HepG2 (cell line): ENCODE measurements around the gene MPLKIP. TPM values are rescaled to one million over a fixed set of nuclear protein-coding genes. Genes with fewer than 3 reads are reported as not detected.

ENCODE experiments used
- ESRRA ChIP-seq: sonication (generic); formaldehyde crosslinking; IDR thresholded peaks from 2 replicates; pipeline ENCODE4 v1.5.1; 2020; ENCODE audit warnings: mild to moderate bottlenecking, low read depth, missing genetic modification reagents
- FIP1L1 ChIP-seq: fragments of 200-400 bp; formaldehyde crosslinking; IDR thresholded peaks from 2 replicates; pipeline ENCODE4 v1.6.1; 2018; ENCODE audit warnings: low read depth, mild to moderate bottlenecking, low read length, moderate library complexity, borderline replicate concordance; ENCODE audit not compliant: insufficient read depth
- HNRNPUL1 ChIP-seq: fragments of 200-400 bp; formaldehyde crosslinking; IDR thresholded peaks from 2 replicates; pipeline ENCODE4 v1.6.1; 2017; ENCODE audit warnings: low read depth, mild to moderate bottlenecking, low read length, moderate library complexity
- HOXA7 ChIP-seq: sonication (generic); formaldehyde crosslinking; IDR thresholded peaks from 2 replicates; pipeline ENCODE4 v1.8.1; 2022; ENCODE audit warnings: mild to moderate bottlenecking, missing genetic modification reagents, moderate library complexity
- MBNL3 ChIP-seq: fragments of 250-450 bp; sonication (Bioruptor Pico); conservative IDR thresholded peaks from 2 replicates; pipeline ENCODE4 v1.8.0; 2022; ENCODE audit warnings: mild to moderate bottlenecking, inconsistent platforms
- MZF1 ChIP-seq: sonication (generic); formaldehyde crosslinking; IDR thresholded peaks from 2 replicates; pipeline ENCODE4 v1.8.1; 2023; ENCODE audit warnings: mild to moderate bottlenecking, missing genetic modification reagents, borderline replicate concordance
- NR1H2 ChIP-seq: sonication (generic); formaldehyde crosslinking; IDR thresholded peaks from 2 replicates; pipeline ENCODE4 v1.8.1; 2022; ENCODE audit warnings: low read depth, missing genetic modification reagents, borderline replicate concordance
- TAF15 ChIP-seq: fragments of 200-400 bp; formaldehyde crosslinking; IDR thresholded peaks from one replicate; pipeline ENCODE4 v1.6.1; 2018; ENCODE audit warnings: mild to moderate bottlenecking, low read depth, low read length; ENCODE audit not compliant: poor library complexity, severe bottlenecking
- ZKSCAN8 ChIP-seq: IDR thresholded peaks from 2 replicates; pipeline ENCODE4 v1.6.1; 2016; ENCODE audit warnings: borderline replicate concordance, missing genetic modification reagents, missing compliant biosample characterization
- ZNF235 ChIP-seq: sonication (generic); formaldehyde crosslinking; IDR thresholded peaks from 2 replicates; pipeline ENCODE4 v1.8.1; 2023; ENCODE audit warnings: mild to moderate bottlenecking, missing genetic modification reagents, borderline replicate concordance
- ZNF740 ChIP-seq: sonication (generic); formaldehyde crosslinking; IDR thresholded peaks from 2 replicates; pipeline ENCODE4 v1.4.0; 2020; ENCODE audit warnings: missing genetic modification reagents
- ZNF766 ChIP-seq: sonication (generic); formaldehyde crosslinking; IDR thresholded peaks from 2 replicates; pipeline ENCODE4 v1.5.0; 2020; ENCODE audit warnings: missing genetic modification reagents, borderline replicate concordance
- ZNF775 ChIP-seq: sonication (generic); formaldehyde crosslinking; IDR thresholded peaks from 2 replicates; pipeline ENCODE4 v1.4.0; 2020; ENCODE audit warnings: missing genetic modification reagents, mild to moderate bottlenecking, moderate library complexity, borderline replicate concordance
- ZNF777 ChIP-seq: sonication (generic); formaldehyde crosslinking; IDR thresholded peaks from 2 replicates; pipeline ENCODE4 v1.4.0; 2020; ENCODE audit warnings: missing genetic modification reagents
- polyA plus RNA-seq, 8 experiments: library from polyadenylated mRNA; depleted of rRNA in 3 of 8; stranded (reverse) in 7 of 8; unstranded in 1 of 8; fragments of >200 nt; fragmentation: Illumina TruSeq in 4 of 8; extraction: Trizol in 4 of 8; gene quantifications; 2 replicates each; pipeline versions ENCODE4 v1.2.1 to v1.2.3, GENCODE V29; 2011 to 2016; ENCODE audit warnings: low read depth in 4 of 8, missing spikeins in 1 of 8, mixed read lengths in 1 of 8; ENCODE audit not compliant: insufficient read depth in 1 of 8
- total RNA-seq, 5 experiments: library from RNA; depleted of rRNA; stranded (reverse); fragments of >200 nt; fragmentation: Illumina TruSeq; extraction: Trizol; gene quantifications; 2 replicates each; pipeline ENCODE4 v1.2.3, GENCODE V29; 2016; ENCODE audit warnings: low read depth in 1 of 5
- TF ChIP-seq, protein P1 (sequence below): IDR thresholded peaks from 2 replicates; pipeline ENCODE4 v1.6.1; 2016; ENCODE audit warnings: control low read depth
- TF ChIP-seq, protein P2 (sequence below): sonication (generic); formaldehyde crosslinking; IDR thresholded peaks from 2 replicates; pipeline ENCODE4 v1.5.0; 2020; ENCODE audit warnings: mild to moderate bottlenecking, missing genetic modification reagents, borderline replicate concordance

MPLKIP gene
- total and polyA plus RNA-seq, 2 of the 13 experiments (the other 11 are each of a cell fraction or from before 2014, with no cell fraction given) = 40.1 to 45.7 TPM

DNA sequence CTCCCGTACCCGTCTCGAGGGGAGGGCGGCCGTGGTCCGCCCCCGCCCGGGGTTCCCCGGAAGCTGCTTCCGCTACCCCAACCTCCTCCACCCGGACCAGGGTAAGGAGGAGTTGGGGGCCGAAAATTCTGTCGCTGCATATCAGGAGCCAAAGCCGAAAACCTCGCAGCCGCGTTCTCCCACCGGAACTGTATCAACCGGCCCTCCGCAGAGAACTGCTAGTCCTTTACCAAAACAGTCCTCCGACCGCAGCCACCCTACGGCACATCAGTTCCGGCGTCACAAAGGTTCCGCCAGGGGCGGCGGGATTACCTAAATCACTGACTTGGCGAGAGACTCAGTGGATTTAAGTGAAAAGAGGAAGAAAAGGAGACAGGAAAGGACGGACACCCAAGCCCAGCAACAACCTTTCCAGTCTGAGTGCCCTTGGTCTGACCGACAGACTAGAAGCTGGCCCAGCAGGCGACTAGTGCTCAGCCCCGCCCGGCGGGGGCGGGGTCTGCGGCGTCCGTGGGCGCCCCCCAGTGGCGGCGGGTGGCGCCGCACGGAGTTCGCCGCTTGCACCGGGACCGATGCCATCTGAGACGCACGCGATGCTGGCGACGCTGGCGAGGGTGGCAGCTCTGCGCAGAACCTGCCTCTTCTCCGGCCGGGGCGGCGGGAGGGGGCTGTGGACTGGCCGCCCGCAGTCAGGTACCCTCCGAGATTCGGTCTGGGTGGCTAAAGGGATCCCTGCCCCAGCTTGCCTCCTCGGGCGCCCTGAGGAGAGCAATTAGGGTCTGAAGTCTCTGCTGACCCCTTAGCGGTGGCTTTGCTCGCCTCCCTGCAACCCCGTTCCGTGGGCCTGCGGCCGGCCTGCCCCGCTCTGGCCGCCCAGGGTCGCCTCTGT is at the start of gene MPLKIP, which contains the start of gene SUGCT (continued):
- TF ChIP-seq ZNF740 (CRISPR knock-in tag) (no peak), ZKSCAN8 (CRISPR knock-in tag) (peak; percentile 55; the same call in 1 of the 2 replicates), NR1H2 (CRISPR knock-in tag) (peak; percentile 35; the same call in 1 of the 2 replicates), TAF15 (no peak), ZNF235 (CRISPR knock-in tag) (peak; percentile 91; the same call in 1 of the 2 replicates), ESRRA (CRISPR knock-in tag) (peak; percentile 60; the same call in 1 of the 2 replicates), ZNF766 (CRISPR knock-in tag) (peak; percentile 78; the same call in 1 of the 2 replicates), MBNL3 (no peak), HNRNPUL1 (no peak), FIP1L1 (0 out of 2 replicates have a peak, but pooled peaks have one; percentile 25), ZNF775 (CRISPR knock-in tag) (no peak), ZNF777 (CRISPR knock-in tag) (no peak; the same call in 1 of the 2 replicates), HOXA7 (CRISPR knock-in tag) (no peak), MZF1 (CRISPR knock-in tag) (no peak)
- TF ChIP-seq, protein P1, sequence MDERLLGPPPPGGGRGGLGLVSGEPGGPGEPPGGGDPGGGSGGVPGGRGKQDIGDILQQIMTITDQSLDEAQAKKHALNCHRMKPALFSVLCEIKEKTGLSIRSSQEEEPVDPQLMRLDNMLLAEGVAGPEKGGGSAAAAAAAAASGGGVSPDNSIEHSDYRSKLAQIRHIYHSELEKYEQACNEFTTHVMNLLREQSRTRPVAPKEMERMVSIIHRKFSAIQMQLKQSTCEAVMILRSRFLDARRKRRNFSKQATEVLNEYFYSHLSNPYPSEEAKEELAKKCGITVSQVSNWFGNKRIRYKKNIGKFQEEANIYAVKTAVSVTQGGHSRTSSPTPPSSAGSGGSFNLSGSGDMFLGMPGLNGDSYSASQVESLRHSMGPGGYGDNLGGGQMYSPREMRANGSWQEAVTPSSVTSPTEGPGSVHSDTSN = no peak
- TF ChIP-seq, protein P2, sequence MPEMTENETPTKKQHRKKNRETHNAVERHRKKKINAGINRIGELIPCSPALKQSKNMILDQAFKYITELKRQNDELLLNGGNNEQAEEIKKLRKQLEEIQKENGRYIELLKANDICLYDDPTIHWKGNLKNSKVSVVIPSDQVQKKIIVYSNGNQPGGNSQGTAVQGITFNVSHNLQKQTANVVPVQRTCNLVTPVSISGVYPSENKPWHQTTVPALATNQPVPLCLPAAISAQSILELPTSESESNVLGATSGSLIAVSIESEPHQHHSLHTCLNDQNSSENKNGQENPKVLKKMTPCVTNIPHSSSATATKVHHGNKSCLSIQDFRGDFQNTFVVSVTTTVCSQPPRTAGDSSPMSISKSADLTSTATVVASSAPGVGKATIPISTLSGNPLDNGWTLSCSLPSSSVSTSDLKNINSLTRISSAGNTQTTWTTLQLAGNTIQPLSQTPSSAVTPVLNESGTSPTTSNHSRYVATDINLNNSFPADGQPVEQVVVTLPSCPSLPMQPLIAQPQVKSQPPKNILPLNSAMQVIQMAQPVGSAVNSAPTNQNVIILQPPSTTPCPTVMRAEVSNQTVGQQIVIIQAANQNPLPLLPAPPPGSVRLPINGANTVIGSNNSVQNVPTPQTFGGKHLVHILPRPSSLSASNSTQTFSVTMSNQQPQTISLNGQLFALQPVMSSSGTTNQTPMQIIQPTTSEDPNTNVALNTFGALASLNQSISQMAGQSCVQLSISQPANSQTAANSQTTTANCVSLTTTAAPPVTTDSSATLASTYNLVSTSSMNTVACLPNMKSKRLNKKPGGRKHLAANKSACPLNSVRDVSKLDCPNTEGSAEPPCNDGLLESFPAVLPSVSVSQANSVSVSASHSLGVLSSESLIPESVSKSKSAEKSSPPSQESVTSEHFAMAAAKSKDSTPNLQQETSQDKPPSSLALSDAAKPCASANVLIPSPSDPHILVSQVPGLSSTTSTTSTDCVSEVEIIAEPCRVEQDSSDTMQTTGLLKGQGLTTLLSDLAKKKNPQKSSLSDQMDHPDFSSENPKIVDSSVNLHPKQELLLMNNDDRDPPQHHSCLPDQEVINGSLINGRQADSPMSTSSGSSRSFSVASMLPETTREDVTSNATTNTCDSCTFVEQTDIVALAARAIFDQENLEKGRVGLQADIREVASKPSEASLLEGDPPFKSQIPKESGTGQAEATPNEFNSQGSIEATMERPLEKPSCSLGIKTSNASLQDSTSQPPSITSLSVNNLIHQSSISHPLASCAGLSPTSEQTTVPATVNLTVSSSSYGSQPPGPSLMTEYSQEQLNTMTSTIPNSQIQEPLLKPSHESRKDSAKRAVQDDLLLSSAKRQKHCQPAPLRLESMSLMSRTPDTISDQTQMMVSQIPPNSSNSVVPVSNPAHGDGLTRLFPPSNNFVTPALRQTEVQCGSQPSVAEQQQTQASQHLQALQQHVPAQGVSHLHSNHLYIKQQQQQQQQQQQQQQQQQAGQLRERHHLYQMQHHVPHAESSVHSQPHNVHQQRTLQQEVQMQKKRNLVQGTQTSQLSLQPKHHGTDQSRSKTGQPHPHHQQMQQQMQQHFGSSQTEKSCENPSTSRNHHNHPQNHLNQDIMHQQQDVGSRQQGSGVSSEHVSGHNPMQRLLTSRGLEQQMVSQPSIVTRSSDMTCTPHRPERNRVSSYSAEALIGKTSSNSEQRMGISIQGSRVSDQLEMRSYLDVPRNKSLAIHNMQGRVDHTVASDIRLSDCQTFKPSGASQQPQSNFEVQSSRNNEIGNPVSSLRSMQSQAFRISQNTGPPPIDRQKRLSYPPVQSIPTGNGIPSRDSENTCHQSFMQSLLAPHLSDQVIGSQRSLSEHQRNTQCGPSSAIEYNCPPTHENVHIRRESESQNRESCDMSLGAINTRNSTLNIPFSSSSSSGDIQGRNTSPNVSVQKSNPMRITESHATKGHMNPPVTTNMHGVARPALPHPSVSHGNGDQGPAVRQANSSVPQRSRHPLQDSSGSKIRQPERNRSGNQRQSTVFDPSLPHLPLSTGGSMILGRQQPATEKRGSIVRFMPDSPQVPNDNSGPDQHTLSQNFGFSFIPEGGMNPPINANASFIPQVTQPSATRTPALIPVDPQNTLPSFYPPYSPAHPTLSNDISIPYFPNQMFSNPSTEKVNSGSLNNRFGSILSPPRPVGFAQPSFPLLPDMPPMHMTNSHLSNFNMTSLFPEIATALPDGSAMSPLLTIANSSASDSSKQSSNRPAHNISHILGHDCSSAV (CRISPR knock-in tag) = no peak
